HG03432 (cell line): ENCODE results near the gene PLSCR4.
A peak's percentile ranks its signal among the peaks of the same experiment; 100 is the strongest.
"Not testable (repeated sequence)": the region's sequence is repeated elsewhere in the genome, so short reads cannot be mapped to it uniquely, and the experiment has no call there.

Experiments
- ATAC-seq: cut with Tn5 transposase; IDR thresholded peaks from one replicate; pipeline ENCODE4 v1.9.1; 2021; ENCODE audit warnings: mild to moderate bottlenecking, moderate library complexity; ENCODE audit not compliant: unreplicated experiment

PLSCR4 gene

GRCh38 chr3:146250449-146251382 is at the start of gene PLSCR4:
TSS of gene PLSCR4 (minus strand) at chr3:146251105. CDS start at chr3:146222071, 29,034 bp downstream.
- ATAC-seq, result peak; percentile 78

GRCh38 chr3:146293401-146293800 is 42.5 kb upstream of the PLSCR4 start:
- not testable (repeated sequence) for ATAC-seq

GRCh38 chr3:146283781-146284445 is 33.0 kb upstream of the PLSCR4 start:
- no peak for ATAC-seq

- no peak for ATAC-seq
Observed at GRCh38 chr3:146280864-146281263, 30.0 kb upstream of the PLSCR4 start.

GRCh38 chr3:146279951-146280350 is 29.0 kb upstream of the PLSCR4 start:
- ATAC-seq, result no peak

GRCh38 chr3:146279013-146279412 is 28.1 kb upstream of the PLSCR4 start:
- no peak for ATAC-seq

GRCh38 chr3:146277953-146278631 is 27.2 kb upstream of the PLSCR4 start:
- ATAC-seq, result no peak

GRCh38 chr3:146275476-146275875 is 24.6 kb upstream of the PLSCR4 start:
- ATAC-seq, result no peak

- no peak for ATAC-seq
Observed at GRCh38 chr3:146274833-146275232, 23.9 kb upstream of the PLSCR4 start.

GRCh38 chr3:146273721-146274407 is 23.0 kb upstream of the PLSCR4 start:
- no peak for ATAC-seq

- no peak for ATAC-seq
Observed at GRCh38 chr3:146271180-146271579, 20.3 kb upstream of the PLSCR4 start.

- ATAC-seq, result no peak
Observed at GRCh38 chr3:146269271-146269670, 18.4 kb upstream of the PLSCR4 start.

- no peak for ATAC-seq
Observed at GRCh38 chr3:146268535-146269219, 17.8 kb upstream of the PLSCR4 start.

GRCh38 chr3:146265720-146266119 is 14.8 kb upstream of the PLSCR4 start:
- ATAC-seq, result no peak

GRCh38 chr3:146262371-146263110 is 11.6 kb upstream of the PLSCR4 start:
- no peak for ATAC-seq

- no peak for ATAC-seq
Observed at GRCh38 chr3:146259880-146260589, 9.1 kb upstream of the PLSCR4 start.

GRCh38 chr3:146256851-146257486 is 6.1 kb upstream of the PLSCR4 start:
- ATAC-seq, result no peak

- not testable (repeated sequence) for ATAC-seq
Observed at GRCh38 chr3:146252445-146252844, 1.5 kb upstream of the PLSCR4 start.
